T1000 (cell line): ENCODE results near the gene MYH7B.
A peak's percentile ranks its signal among the peaks of the same experiment; 100 is the strongest.

ENCODE experiments used
- DNase-seq: peaks from one replicate; lab custom pipeline; 2025; ENCODE audit warnings: mixed read lengths; lab: John Stamatoyannopoulos, UW

The MYH7B gene

DNA sequence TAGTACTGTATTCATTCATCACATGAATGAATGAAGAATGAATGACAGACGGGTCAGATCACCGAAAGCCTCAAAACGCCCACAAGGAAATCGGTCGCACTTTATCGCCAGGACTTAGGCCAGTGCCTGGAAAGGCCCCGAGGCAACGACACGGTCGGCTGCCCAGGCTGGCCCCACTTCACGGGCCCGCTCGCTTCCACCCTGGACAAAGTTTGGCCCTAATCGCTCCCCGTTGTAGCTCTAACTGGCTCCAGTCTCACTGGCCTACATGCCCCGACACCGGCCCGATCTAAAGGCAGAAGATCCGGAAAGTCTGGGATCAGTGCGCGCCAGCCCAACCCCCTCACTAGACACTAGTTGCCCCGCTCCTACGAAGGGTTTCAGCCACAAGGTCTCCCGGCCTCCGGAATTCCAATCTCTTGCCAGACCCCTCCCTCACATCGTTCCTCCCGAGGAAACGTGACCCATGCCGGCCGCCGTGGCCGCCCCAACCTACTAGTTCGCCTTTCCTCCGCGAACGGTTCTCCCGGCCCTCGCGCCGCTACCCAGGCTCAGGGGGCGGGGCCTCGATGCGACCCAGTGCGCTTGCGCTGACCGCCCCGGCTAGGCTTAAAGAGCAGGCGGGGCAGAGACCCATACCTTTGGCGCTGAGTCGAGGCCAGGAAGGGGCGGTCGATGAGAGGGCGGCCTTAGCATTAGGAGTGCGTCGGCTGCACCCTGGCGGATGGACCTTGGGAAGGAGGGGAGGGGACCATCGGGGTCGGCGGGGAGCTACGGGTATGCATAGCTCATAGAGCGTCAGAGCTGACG lies at the start of gene MYH7B, which contains the start of gene GSS:
TSS of gene MYH7B (plus strand) at position 638 of the 810 bp plus-strand sequence. CDS start 22,138 bp downstream, outside the sequence.
TSS of gene GSS (minus strand) at position 576 of the 810 bp plus-strand sequence. CDS start 3,954 bp downstream, outside the sequence.
- DNase-seq = peak; percentile 97

- DNase-seq = peak; percentile 84
These were observed 47.8 kb upstream of the MYH7B start for GRCh38 chr20:34907616-34908469.

DNA sequence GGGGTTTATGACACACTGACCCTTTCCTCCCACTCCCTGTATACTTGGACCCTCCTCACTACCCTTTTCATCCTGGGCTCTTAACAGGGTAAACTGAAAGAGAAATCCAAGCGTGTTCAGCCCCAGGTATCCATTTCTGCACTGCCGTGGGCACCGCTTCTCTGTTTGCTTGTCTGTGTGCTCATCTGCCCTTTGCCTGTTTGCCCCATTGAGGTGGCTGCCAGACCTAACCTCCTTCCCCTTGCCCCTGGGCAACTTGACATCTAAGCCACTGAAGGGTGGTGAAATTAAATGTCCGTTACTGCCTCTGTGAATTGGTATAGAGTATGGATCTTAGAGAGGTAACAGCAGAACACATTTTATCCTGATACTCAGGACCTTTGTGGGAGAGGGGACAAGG lies 40.5 kb upstream of the MYH7B start:
- DNase-seq = no peak

DNA sequence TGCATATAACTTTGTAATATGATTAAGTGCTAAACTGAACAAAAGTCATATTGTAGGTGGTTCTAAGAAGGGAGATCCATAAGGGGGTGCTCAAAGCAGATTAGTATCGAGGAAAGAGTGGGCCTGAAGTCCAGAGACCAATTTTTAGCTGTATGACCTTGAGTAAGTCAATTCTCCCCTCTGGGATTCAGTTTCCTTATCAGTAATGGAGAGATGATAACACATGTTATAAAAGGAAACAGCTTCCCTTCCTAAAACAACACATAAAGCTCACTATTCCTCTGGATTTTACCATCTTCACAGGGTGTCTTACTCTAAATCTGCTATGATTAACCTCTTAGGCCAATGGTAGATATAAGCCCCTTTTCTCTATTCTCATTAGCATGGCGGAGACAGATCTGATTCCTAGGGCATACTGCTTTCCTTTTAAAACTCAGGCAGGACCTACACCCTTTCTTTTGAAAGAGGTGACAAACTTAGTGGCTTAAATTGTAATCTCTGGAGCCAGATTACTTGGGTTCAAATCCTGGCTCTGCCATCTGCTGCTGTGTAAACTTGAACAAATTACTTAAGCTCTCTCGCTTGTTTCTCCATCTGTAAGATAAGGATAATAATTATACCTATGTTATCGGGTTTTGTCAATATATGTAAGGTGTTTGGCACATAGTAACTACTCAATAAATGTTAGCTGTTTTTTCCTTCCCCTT lies 39.8 kb upstream of the MYH7B start:
- no peak for DNase-seq

DNA sequence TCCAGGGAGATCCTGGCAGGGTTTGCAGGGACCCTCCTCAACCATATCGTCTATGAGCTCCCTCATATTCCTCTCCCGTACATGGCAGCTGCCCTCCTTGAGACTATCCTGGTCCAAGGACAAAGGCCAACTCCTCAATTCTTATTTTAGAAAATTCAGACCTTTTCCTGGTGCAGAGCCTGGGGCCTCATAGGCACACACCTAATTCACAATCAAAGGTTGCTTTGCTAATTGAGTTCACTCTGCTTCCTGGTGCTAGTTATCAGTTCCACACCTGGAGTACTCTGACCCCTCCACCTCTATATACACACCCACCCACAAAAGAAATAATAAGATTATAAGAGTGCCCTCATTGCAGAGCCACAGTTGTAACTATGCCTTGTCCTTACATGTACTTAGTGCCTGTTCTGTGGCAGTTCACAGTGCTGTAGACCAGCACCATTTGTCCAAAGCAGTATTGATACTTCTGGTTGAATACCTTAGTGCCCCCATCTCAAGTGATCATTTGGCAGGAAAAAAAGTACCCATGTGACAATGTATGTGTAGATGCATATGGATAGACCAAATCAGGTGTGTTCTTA lies 38.8 kb upstream of the MYH7B start:
- DNase-seq = no peak

GRCh38 chr20:34920055-34920454 lies 35.6 kb upstream of the MYH7B start:
- no peak for DNase-seq

- no peak for DNase-seq
These were observed 34.2 kb upstream of the MYH7B start for GRCh38 chr20:34921436-34921835.

DNA sequence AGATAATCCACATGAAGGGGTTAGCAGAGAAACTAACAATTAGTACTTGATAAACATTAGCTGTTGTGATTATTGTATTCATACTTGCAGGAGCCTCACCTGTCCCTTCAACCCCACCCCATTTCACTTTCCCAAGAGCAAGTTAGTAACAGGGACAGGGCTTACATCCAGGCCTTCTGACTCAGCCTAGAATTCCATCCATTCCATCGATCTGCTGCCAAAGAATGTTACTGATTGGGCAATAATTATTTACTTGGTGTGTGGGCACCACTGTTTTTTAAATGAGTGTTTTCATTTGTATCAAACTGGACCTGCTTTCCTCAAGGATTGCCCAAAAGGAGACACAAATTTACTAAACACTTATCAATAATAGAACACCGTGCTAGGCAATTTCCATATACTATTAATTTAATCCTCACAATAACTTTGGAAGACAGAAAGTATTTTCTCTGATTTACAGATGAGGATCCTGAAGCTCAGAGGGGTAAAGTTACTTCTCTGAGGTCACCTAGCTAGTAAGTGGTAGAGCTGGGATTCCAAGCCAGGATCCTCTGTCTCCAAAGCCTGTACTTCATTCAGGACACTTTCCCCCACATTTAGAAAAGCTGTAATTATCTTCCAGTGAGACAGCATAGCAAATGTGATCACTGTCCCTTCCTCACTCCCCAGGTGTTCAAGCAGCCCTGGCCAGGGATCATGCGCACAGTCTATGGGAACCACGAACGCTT lies 32.9 kb upstream of the MYH7B start:
- DNase-seq = peak; percentile 28

DNA sequence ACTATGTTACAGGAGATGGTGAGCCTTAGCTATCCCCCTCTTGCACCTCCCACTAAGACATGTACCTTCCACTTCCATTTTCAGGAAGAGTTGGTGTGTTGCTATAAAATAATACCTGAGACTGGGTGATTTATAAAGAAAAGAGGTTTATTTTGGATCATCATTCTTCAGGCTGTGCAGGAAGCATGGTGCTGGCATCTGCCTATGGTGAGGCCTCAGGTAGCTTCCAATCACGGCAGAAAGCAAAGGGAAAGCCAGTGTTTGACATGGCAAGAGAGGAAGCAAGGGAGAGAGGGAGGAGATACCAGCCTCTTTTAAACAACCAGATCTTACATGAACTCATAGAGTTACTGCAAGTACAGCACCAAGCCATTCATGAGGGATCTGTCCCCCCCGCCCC lies 32.3 kb upstream of the MYH7B start:
- DNase-seq = no peak

DNA sequence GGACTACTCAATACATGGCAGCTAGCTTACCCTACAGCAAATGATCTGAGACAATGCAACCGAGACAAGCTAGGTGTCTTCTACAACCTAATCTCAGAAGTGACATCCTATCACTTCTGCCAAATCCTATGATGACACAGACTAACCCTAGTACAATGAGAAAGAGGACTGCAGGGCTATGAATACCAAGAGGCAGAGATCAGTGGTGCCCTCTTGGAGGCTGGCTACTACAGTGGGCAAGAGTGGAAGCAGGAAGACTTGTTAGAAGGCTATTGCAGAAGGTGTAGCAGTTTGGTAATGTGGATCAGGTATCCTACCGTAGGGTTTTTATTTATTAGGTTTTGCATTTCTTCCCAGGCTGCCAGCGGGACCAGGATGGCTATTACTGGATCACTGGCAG lies 30.3 kb upstream of the MYH7B start:
- DNase-seq = no peak

- DNase-seq = no peak
These were observed 29.7 kb upstream of the MYH7B start for GRCh38 chr20:34925981-34926380.

- no peak for DNase-seq
These were observed 29.1 kb upstream of the MYH7B start for GRCh38 chr20:34926581-34926980.

- peak; percentile 13 for DNase-seq
These were observed 27.9 kb upstream of the MYH7B start for GRCh38 chr20:34927736-34928135.

GRCh38 chr20:34928411-34928810 lies 27.3 kb upstream of the MYH7B start:
- no peak for DNase-seq

- no peak for DNase-seq
These were observed 23.9 kb upstream of the MYH7B start for GRCh38 chr20:34931771-34932170.

- DNase-seq = no peak
These were observed 17.1 kb upstream of the MYH7B start for GRCh38 chr20:34938466-34939163.

GRCh38 chr20:34940081-34940481 lies 15.6 kb upstream of the MYH7B start:
- DNase-seq = no peak

- DNase-seq = no peak
These were observed 14.4 kb upstream of the MYH7B start for GRCh38 chr20:34941226-34941625.

DNA sequence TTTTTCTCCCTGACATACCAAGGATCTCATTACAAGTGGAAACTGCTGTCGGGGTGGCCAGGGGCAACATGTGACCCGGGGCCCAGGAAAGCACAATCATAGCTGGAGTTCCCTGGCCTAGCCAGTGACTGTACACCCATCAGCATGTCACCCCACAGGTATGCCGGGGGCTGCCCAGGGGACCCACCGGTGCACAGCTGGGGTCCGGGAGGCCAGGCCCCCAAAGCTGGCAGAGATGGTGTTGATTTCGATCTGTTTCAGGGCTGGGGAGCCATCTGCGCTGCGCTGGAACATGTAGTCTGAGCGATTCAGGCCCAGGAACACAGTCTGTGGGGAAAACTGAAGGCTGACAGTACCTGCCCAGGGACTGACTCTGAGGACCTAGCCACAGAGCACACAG lies 13.4 kb upstream of the MYH7B start:
- no peak for DNase-seq

DNA sequence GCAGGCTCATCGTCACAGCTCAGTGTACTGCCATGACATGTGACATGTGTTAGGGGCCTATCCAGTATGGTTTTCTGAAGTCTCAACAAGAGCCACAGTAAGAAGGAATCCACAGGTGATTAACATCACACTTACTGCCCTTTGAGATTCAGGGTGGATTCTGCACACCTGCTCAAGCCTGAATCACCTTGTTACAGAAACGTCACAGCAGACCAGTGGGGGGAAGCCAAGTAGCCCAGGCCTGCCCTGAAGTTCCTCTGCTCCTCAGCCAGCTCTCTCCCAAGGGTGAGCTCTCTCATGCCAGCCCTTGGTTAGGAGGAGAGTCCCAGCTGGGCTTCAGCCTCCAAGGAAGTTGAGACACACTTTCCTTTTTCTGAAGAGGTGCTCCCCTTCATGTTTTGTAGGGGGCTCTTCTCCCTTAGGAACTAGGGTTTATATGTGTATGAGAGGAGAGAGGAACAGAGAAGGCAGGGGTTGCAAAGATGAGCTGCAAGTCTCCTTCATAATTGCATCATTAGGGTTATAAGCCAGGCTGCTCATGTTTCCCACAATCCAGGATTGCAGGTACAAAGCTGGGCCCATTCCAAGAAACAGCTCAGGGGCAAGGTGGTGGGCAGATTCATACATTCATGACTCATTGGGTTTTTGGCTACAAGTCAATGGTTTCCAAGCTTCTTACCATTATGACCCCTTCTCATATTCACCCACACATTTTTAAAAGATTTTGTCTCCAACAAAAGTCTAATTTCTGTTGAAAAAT lies 11.7 kb upstream of the MYH7B start:
- DNase-seq = no peak
